ENCODE results near the gene TFCP2. TPM values are rescaled to one million over a fixed set of nuclear protein-coding genes. Genes with fewer than 3 reads are reported as not detected.

TFCP2 gene
- total RNA-seq, 1 donor from 2014 or later, result 46.3 TPM

DNA sequence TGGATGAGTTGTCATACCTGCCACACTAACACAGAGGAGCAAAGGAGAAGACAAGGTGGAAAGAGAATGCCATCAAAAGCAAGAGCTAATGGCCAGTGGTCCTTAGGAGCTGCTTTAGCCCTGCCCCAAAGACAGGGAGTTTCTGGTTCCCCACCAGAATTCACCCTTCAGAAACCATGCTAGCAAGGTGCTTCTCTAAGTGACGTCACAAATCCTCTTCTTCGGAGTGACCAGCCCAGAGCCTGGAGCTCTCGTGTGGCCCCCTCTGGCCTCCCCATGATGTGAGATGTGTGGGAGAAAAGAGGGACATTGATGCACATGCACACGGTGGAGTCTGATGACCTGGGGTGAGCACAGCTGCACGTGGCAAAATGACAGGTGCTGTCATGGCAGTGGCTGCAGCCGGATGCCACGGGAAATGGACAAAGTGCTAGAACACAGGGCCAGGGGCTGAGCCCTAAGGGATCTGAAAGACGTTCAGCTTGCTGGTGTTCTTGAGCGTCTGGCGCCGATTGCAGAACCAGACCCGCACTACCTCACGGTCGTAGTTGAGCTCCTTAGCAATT is 16.9 kb upstream of the TFCP2 start:
- Mint-ChIP-seq H3K4me3 (no peak overlapping the region), H3K4me1 (no peaks in the 10 kb centered on the region), H3K36me3 (ENCODE audit: low read depth) (no peaks in the 10 kb centered on the region), H3K9me3 (no peaks in the 10 kb centered on the region), H3K27ac (no peak overlapping the region), H3K27me3 (peaks cover 2% of the 10 kb centered on the region)
- no peak for DNase-seq
- intact Hi-C loops (cut with micrococcal nuclease), result no loop called here

GRCh38 chr12:51188359-51189051 is 15.6 kb upstream of the TFCP2 start:
- no peaks in the 10 kb centered on the region for H3K9me3 Mint-ChIP-seq
- intact Hi-C loops (cut with micrococcal nuclease), result no loop called here
- H3K36me3 Mint-ChIP-seq (ENCODE audit: low read depth), result no peaks in the 10 kb centered on the region
- H3K27ac Mint-ChIP-seq, result no peak overlapping the region
- H3K4me3 Mint-ChIP-seq, result no peak overlapping the region
- no peaks in the 10 kb centered on the region for H3K4me1 Mint-ChIP-seq
- no peak for DNase-seq
- H3K27me3 Mint-ChIP-seq, result peaks cover 5% of the 10 kb centered on the region

- Mint-ChIP-seq H3K27ac (no peak overlapping the region), H3K4me3 (no peak overlapping the region), H3K9me3 (no peaks in the 10 kb centered on the region), H3K4me1 (no peaks in the 10 kb centered on the region), H3K36me3 (ENCODE audit: low read depth) (no peaks in the 10 kb centered on the region), H3K27me3 (peaks cover 6% of the 10 kb centered on the region)
- intact Hi-C loops (cut with micrococcal nuclease), result no loop called here
- DNase-seq, result no peak
Measured at GRCh38 chr12:51187370-51187987, 14.5 kb upstream of the TFCP2 start.

GRCh38 chr12:51186465-51187085 is 13.6 kb upstream of the TFCP2 start:
- intact Hi-C loops (cut with micrococcal nuclease), result no loop called here
- Mint-ChIP-seq H3K9me3 (no peaks in the 10 kb centered on the region), H3K27me3 (peaks cover 6% of the 10 kb centered on the region), H3K4me3 (no peak overlapping the region), H3K27ac (no peak overlapping the region), H3K36me3 (ENCODE audit: low read depth) (no peaks in the 10 kb centered on the region), H3K4me1 (no peaks in the 10 kb centered on the region)
- no peak for DNase-seq

DNA sequence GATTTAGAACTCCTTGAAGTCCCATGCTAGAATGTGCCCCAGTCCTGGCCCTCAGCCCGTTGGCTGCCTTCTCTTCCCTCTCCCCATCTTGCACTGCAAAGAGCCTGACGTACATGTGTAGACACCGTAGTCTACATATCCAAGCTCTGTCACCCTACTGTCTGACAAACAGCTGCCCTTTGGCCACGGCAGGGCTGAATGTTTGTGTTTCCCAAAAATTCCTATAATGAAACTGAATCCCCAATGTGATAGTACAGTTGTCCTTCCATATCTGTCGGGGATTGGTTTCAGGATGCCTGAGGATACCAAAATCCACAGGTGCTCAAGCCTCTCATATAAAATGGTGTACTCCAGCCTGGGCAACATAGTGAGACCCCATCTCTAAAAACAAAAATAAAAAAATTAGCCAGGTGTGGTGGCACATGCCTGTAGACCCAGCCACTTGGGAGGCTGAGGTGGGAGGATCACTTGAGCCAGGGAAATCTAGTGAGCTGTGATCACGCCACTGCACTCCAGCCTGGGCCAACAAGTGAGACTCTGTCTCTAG is 12.3 kb upstream of the TFCP2 start:
- Mint-ChIP-seq H3K4me1 (no peaks in the 10 kb centered on the region), H3K27me3 (peaks cover 6% of the 10 kb centered on the region), H3K27ac (no peak overlapping the region), H3K36me3 (ENCODE audit: low read depth) (no peaks in the 10 kb centered on the region), H3K4me3 (no peak overlapping the region), H3K9me3 (no peaks in the 10 kb centered on the region)
- DNase-seq, result no peak
- intact Hi-C loops (cut with micrococcal nuclease), result no loop called here

DNA sequence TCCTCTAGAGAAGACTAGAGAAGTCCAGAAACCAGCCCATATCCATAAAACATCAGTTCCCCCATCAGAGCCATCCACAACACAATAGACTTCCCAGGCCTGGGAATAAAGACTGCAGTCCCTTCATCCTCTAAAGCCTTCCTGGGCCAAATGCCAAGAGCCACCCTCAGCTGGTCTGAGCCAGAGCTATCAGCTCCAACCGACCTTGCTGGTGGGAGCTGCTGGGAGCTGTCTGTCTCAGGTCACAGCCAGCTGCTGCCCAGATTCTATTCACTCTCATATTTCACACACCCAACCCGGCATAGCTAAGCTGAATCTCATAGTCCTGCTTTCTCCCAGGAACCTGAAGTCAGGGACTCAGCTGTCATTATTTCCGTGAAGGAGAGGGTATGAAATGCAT is 10.9 kb upstream of the TFCP2 start:
- DNase-seq, result no peak
- H3K36me3 Mint-ChIP-seq (ENCODE audit: low read depth), result no peaks in the 10 kb centered on the region
- no peaks in the 10 kb centered on the region for H3K4me1 Mint-ChIP-seq
- H3K27me3 Mint-ChIP-seq, result peaks cover 6% of the 10 kb centered on the region
- H3K4me3 Mint-ChIP-seq, result no peak overlapping the region
- no peaks in the 10 kb centered on the region for H3K9me3 Mint-ChIP-seq
- intact Hi-C loops (cut with micrococcal nuclease), result no loop called here
- H3K27ac Mint-ChIP-seq, result no peak overlapping the region

GRCh38 chr12:51183349-51183748 is 10.4 kb upstream of the TFCP2 start:
- peaks cover 6% of the 10 kb centered on the region for H3K27me3 Mint-ChIP-seq
- H3K4me3 Mint-ChIP-seq, result no peak overlapping the region
- intact Hi-C loops (cut with micrococcal nuclease), result no loop called here
- DNase-seq, result no peak
- H3K4me1 Mint-ChIP-seq, result no peaks in the 10 kb centered on the region
- H3K27ac Mint-ChIP-seq, result no peak overlapping the region
- H3K36me3 Mint-ChIP-seq (ENCODE audit: low read depth), result no peaks in the 10 kb centered on the region
- H3K9me3 Mint-ChIP-seq, result no peaks in the 10 kb centered on the region

GRCh38 chr12:51181558-51181957 is 8.6 kb upstream of the TFCP2 start:
- no peaks in the 10 kb centered on the region for H3K4me1 Mint-ChIP-seq
- DNase-seq, result no peak
- H3K36me3 Mint-ChIP-seq (ENCODE audit: low read depth), result no peaks in the 10 kb centered on the region
- no peak overlapping the region for H3K4me3 Mint-ChIP-seq
- intact Hi-C loops (cut with micrococcal nuclease), result no loop called here
- H3K27me3 Mint-ChIP-seq, result peaks cover 6% of the 10 kb centered on the region
- no peak overlapping the region for H3K27ac Mint-ChIP-seq
- H3K9me3 Mint-ChIP-seq, result no peaks in the 10 kb centered on the region

GRCh38 chr12:51177897-51178296 is 5.0 kb upstream of the TFCP2 start:
- Mint-ChIP-seq H3K4me1 (peaks cover 2% of the 10 kb centered on the region), H3K9me3 (no peaks in the 10 kb centered on the region), H3K4me3 (no peak overlapping the region), H3K27me3 (no peaks in the 10 kb centered on the region), H3K27ac (no peak overlapping the region), H3K36me3 (ENCODE audit: low read depth) (no peaks in the 10 kb centered on the region)
- no peak for DNase-seq
- intact Hi-C loops (cut with micrococcal nuclease), result no loop called here

DNA sequence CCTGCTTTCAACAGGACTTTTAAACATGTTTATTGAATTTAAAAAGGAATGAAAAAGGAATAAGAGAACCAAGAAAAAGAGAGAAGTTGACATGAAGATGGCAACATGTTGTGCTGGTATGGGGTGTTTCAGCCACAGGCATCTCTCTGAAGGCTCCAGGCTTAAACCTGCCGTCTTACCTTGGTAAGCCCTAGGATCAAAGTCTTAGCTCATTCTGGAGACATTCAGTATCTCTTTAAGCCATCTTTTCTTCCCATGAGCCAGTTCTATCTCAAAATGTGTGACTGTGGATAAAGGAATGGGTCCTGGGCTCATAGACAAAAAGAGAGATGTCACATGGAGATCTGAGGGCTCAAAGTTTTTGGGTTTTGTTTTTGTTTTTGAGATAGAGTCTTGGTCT is 1.6 kb upstream of the TFCP2 start:
- H3K9me3 Mint-ChIP-seq, result no peaks in the 10 kb centered on the region
- H3K27me3 Mint-ChIP-seq, result no peaks in the 10 kb centered on the region
- no peak overlapping the region for H3K27ac Mint-ChIP-seq
- peaks cover 10% of the 10 kb centered on the region for H3K4me1 Mint-ChIP-seq
- H3K4me3 Mint-ChIP-seq, result peak overlapping the region; percentile 39
- no peak for DNase-seq
- intact Hi-C loops (cut with micrococcal nuclease), result no loop called here
- peaks cover 5% of the 10 kb centered on the region for H3K36me3 Mint-ChIP-seq (ENCODE audit: low read depth)

- Mint-ChIP-seq H3K36me3 (ENCODE audit: low read depth) (peaks cover 11% of the 10 kb centered on the region), H3K4me3 (no peak overlapping the region), H3K9me3 (no peaks in the 10 kb centered on the region), H3K27ac (no peak overlapping the region), H3K27me3 (no peaks in the 10 kb centered on the region), H3K4me1 (peaks cover 12% of the 10 kb centered on the region)
- peak; percentile 72 for DNase-seq
- intact Hi-C loops (cut with micrococcal nuclease), result loop anchor here (2.0 kb wide), 2 partner anchors 67 to 89 kb away; partner anchors contain the start of genes CSRNP2 and DAZAP2
Measured at GRCh38 chr12:51171884-51172514, 936 bp downstream of the TFCP2 start.

- H3K27me3 Mint-ChIP-seq, result no peaks in the 10 kb centered on the region
- H3K27ac Mint-ChIP-seq, result no peak overlapping the region
- intact Hi-C loops (cut with micrococcal nuclease), result no loop called here
- peaks cover 26% of the 10 kb centered on the region for H3K36me3 Mint-ChIP-seq (ENCODE audit: low read depth)
- no peak overlapping the region for H3K4me3 Mint-ChIP-seq
- no peak for DNase-seq
- peaks cover 23% of the 10 kb centered on the region for H3K4me1 Mint-ChIP-seq
- no peaks in the 10 kb centered on the region for H3K9me3 Mint-ChIP-seq
Measured at GRCh38 chr12:51163795-51164194, 9.1 kb downstream of the TFCP2 start.

DNA sequence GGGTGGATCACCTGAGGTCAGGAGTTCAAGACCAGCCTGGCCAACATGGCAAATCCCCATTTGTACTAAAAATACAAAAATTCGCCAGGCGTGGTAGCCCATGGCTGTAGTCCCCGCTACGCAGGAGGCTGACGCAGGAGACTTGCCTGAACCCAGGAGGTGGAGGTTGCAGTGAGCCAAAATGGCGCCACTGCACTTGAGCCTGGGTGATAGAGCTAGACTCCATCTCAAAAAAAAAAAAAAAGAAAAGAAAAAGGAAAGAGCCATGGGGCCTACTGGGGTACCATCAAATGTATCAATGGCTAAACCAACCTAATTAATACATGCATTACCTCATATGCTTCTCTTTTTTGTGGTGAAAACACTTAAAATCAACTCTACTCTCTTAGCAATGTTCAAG is 10.7 kb downstream of the TFCP2 start:
- DNase-seq, result no peak
- H3K4me1 Mint-ChIP-seq, result peaks cover 28% of the 10 kb centered on the region
- no peaks in the 10 kb centered on the region for H3K27me3 Mint-ChIP-seq
- peaks cover 23% of the 10 kb centered on the region for H3K36me3 Mint-ChIP-seq (ENCODE audit: low read depth)
- H3K4me3 Mint-ChIP-seq, result no peak overlapping the region
- intact Hi-C loops (cut with micrococcal nuclease), result no loop called here
- H3K27ac Mint-ChIP-seq, result no peak overlapping the region
- no peaks in the 10 kb centered on the region for H3K9me3 Mint-ChIP-seq

Measured in activated CD4-positive, alpha-beta T cell treated with anti-CD3 and anti-CD28 coated beads, Interleukin-2, amount 10 ng/mL, durations not matched to agents 24 days and 14 days (primary cell).